ENCODE results near the gene ZNRF3.

DNA sequence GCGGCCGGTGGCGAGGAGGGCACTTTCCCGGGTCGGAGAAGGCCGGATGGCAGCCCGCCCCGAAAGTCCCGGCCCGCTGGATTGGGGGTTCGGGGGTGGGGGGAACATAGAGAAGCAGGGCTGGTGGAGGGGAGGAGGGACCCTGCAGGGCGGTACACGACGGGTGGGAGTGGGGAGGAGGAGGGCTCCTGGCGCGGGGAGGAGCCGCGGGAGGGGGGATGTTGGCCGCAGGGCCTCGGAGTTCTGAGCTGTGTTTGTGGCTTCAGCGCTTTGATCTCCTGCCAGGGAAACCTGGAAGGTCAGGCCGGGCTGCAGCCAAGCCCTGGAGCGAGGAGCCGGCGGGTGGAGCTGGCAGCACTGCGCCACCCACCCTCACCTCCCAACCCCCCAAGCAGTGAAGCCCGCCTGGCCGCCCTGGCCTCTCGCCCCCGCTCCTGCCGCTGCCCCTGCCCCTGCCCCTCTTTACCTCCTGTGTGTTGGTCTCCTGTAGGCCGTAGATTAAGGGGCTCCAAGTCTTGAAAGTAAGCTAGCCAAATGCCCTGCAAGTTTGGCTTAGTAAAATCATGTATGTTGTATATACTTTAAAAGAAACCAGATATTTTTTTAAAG lies 147.3 kb downstream of the ZNRF3 start:
- no peak for TF ChIP-seq POLR2A (IDR thresholded peaks at IDR 0.05; ENCODE audit: low read depth)
- TF ChIP-seq CTCF (IDR thresholded peaks at IDR 0.05): no peak
- TF ChIP-seq POLR2AphosphoS5 (IDR thresholded peaks at IDR 0.05): peak; percentile 27 to 64
- TF ChIP-seq EP300 (IDR thresholded peaks at IDR 0.05): no peak
